Ascending aorta (tissue), 2 donors: ENCODE measurements around the gene NR2F1-AS1. TPM values are rescaled to one million over a fixed set of nuclear protein-coding genes. Genes with fewer than 3 reads are reported as not detected.
A peak's percentile ranks its signal among the peaks of the same experiment; 100 is the strongest.

ENCODE experiments used
- DNase-seq, 2 donors: peaks; one replicate each; pipeline ENCODE4 v3.0.0-alpha.2; 2019; ENCODE audit warnings: low spot score in 2 of 2
- H3K27ac ChIP-seq, 2 donors: fragments of 200-600 bp; sonication (generic); one replicate each; pipeline ENCODE4 v1.5.1; 2016 to 2017; ENCODE audit warnings: mild to moderate bottlenecking in 1 of 2
- H3K27me3 ChIP-seq: fragments of 200-600 bp; sonication (generic); one replicate; pipeline ENCODE4 v1.5.1; 2017
- H3K36me3 ChIP-seq, 2 donors: fragments of 200-600 bp; sonication (generic); one replicate each; pipeline ENCODE4 v1.5.1; 2016
- H3K4me1 ChIP-seq, 2 donors: fragments of 200-600 bp; sonication (generic); one replicate each; pipeline ENCODE4 v1.5.1; 2016 to 2017; ENCODE audit warnings: mild to moderate bottlenecking in 1 of 2
- H3K4me3 ChIP-seq, 2 donors: fragments of 200-600 bp; sonication (generic); one replicate each; pipeline ENCODE4 v1.5.1; 2016 to 2017; ENCODE audit warnings: mild to moderate bottlenecking in 1 of 2
- H3K9me3 ChIP-seq, 2 donors: fragments of 200-600 bp; sonication (generic); one replicate each; pipeline ENCODE4 v1.5.1; 2016
- CTCF ChIP-seq, 3 experiments: fragments of 200-600 bp in 2 of 3; fragments of 450-650 bp in 1 of 3; sonication (generic) in 2 of 3; IDR thresholded peaks; one replicate each; pipeline ENCODE4 v1.5.1; 2016 to 2019; ENCODE audit warnings: antibody characterized with exemption in 3 of 3, mild to moderate bottlenecking in 1 of 3, moderate library complexity in 1 of 3
- intact Hi-C: fragments of 100-400 bp; cut with DNase I; formaldehyde crosslinking; loops from one replicate; pipeline ENCODE4 v1.15.1; 2023
- total RNA-seq: library from RNA; depleted of rRNA; stranded (reverse); fragments of >200 nt; gene quantifications from one replicate; pipeline ENCODE4 v1.1.0, GENCODE V29; 2016

Gene NR2F1-AS1
- total RNA-seq, 1 donor from 2014 or later: 0.85 TPM

- Histone ChIP-seq H3K27ac (peak overlapping the region; percentile 54 to 64), H3K4me1 (peaks cover 0 to 3% of the 10 kb centered on the region in 2 donors), H3K4me3 (peak overlapping the region; percentile 71 to 85), H3K36me3 (no peaks in the 10 kb centered on the region), H3K9me3 (no peaks in the 10 kb centered on the region), H3K27me3 (no peaks in the 10 kb centered on the region)
- peak in 1 of 3 experiments; percentile 6 for TF ChIP-seq CTCF (IDR thresholded peaks at IDR 0.05)
- intact Hi-C loops: no loop called here
- DNase-seq: peak in 1 of 2 donors; percentile 74
These were observed 39.7 kb upstream of the NR2F1-AS1 start for GRCh38 chr5:93620487-93621326.

- intact Hi-C loops: no loop called here
- Histone ChIP-seq H3K27ac (no peak overlapping the region), H3K9me3 (no peaks in the 10 kb centered on the region), H3K4me3 (no peak overlapping the region), H3K4me1 (peaks cover 0 to 3% of the 10 kb centered on the region in 2 donors), H3K27me3 (peaks cover 17% of the 10 kb centered on the region), H3K36me3 (no peaks in the 10 kb centered on the region)
- no peak for TF ChIP-seq CTCF (IDR thresholded peaks at IDR 0.05)
- no peak for DNase-seq
These were observed 35.6 kb upstream of the NR2F1-AS1 start for GRCh38 chr5:93616538-93617174.

GRCh38 chr5:93612855-93613243 is 31.8 kb upstream of the NR2F1-AS1 start:
- Histone ChIP-seq H3K27ac (no peak overlapping the region), H3K4me3 (no peak overlapping the region), H3K4me1 (no peaks in the 10 kb centered on the region), H3K36me3 (no peaks in the 10 kb centered on the region), H3K27me3 (peaks cover 26% of the 10 kb centered on the region), H3K9me3 (no peaks in the 10 kb centered on the region)
- intact Hi-C loops: no loop called here
- no peak for TF ChIP-seq CTCF (IDR thresholded peaks at IDR 0.05)
- DNase-seq: no peak

GRCh38 chr5:93611976-93612854 is 31.2 kb upstream of the NR2F1-AS1 start:
- intact Hi-C loops: no loop called here
- Histone ChIP-seq H3K4me3 (peak overlapping the region in 1 of 2 donors; percentile 28), H3K27ac (no peak overlapping the region), H3K27me3 (peaks cover 31% of the 10 kb centered on the region), H3K9me3 (no peaks in the 10 kb centered on the region), H3K4me1 (peaks cover 0 to 5% of the 10 kb centered on the region in 2 donors), H3K36me3 (no peaks in the 10 kb centered on the region)
- DNase-seq: no peak
- no peak for TF ChIP-seq CTCF (IDR thresholded peaks at IDR 0.05)

GRCh38 chr5:93611273-93611975 is 30.4 kb upstream of the NR2F1-AS1 start:
- no peak overlapping the region for H3K27ac ChIP-seq
- H3K9me3 ChIP-seq: no peaks in the 10 kb centered on the region
- H3K4me3 ChIP-seq: no peak overlapping the region
- no peak for TF ChIP-seq CTCF (IDR thresholded peaks at IDR 0.05)
- H3K36me3 ChIP-seq: no peaks in the 10 kb centered on the region
- intact Hi-C loops: no loop called here
- H3K27me3 ChIP-seq: peaks cover 31% of the 10 kb centered on the region
- DNase-seq: no peak
- H3K4me1 ChIP-seq: peaks cover 0 to 5% of the 10 kb centered on the region in 2 donors
